HG03432 (cell line): ENCODE results near the gene CDC26.
"Not testable (repeated sequence)": the region's sequence is repeated elsewhere in the genome, so short reads cannot be mapped to it uniquely, and the experiment has no call there.

Experiments used
- ATAC-seq: cut with Tn5 transposase; IDR thresholded peaks from one replicate; pipeline ENCODE4 v1.9.1; 2021; ENCODE audit warnings: mild to moderate bottlenecking, moderate library complexity; ENCODE audit not compliant: unreplicated experiment

Gene CDC26

GRCh38 chr9:113241161-113241560 lies 34.2 kb downstream of the CDC26 start:
- ATAC-seq: no peak

- ATAC-seq: no peak
These were observed 36.5 kb downstream of the CDC26 start for GRCh38 chr9:113238859-113239232.

- ATAC-seq: no peak
These were observed 37.0 kb downstream of the CDC26 start for GRCh38 chr9:113238202-113238858.

- no peak for ATAC-seq
These were observed 38.3 kb downstream of the CDC26 start for GRCh38 chr9:113237026-113237425.

GRCh38 chr9:113235701-113236255 lies 39.6 kb downstream of the CDC26 start:
- ATAC-seq: not testable (repeated sequence)

- no peak for ATAC-seq
These were observed 43.7 kb downstream of the CDC26 start for GRCh38 chr9:113231701-113232100.

GRCh38 chr9:113228130-113228665 lies 47.2 kb downstream of the CDC26 start:
- no peak for ATAC-seq

GRCh38 chr9:113227436-113227835 lies 47.9 kb downstream of the CDC26 start:
- ATAC-seq: no peak

GRCh38 chr9:113223963-113224362 lies 51.4 kb downstream of the CDC26 start:
- no peak for ATAC-seq

GRCh38 chr9:113222482-113222841 lies 52.9 kb downstream of the CDC26 start:
- no peak for ATAC-seq

- ATAC-seq: no peak
These were observed 53.4 kb downstream of the CDC26 start for GRCh38 chr9:113221800-113222481.

GRCh38 chr9:113221003-113221799 lies 54.2 kb downstream of the CDC26 start, which contains the start of the genes FKBP15 and SLC31A1:
Gene FKBP15 (minus strand): TSS chr9:113221277. CDS start chr9:113221243, 34 bp downstream.
Gene SLC31A1 (plus strand): TSS chr9:113221544. CDS start chr9:113256149, 34,605 bp downstream.
- peak; percentile 91 for ATAC-seq

GRCh38 chr9:113220467-113221002 lies 54.8 kb downstream of the CDC26 start:
- no peak for ATAC-seq

- peak; percentile 48 for ATAC-seq
These were observed 55.4 kb downstream of the CDC26 start for GRCh38 chr9:113219969-113220368.

- ATAC-seq: peak; percentile 44
These were observed 56.0 kb downstream of the CDC26 start for GRCh38 chr9:113219186-113219936.
